ENCODE results near the gene CTDSP1. TPM values are rescaled to one million over a fixed set of nuclear protein-coding genes. Genes with fewer than 3 reads are reported as not detected.
A peak's percentile ranks its signal among the peaks of the same experiment; 100 is the strongest.

The CTDSP1 gene
- total and polyA plus RNA-seq, 2 donors (not counting 1 experiment from before 2014, with no cell fraction given): 99.8 to 207 TPM

DNA sequence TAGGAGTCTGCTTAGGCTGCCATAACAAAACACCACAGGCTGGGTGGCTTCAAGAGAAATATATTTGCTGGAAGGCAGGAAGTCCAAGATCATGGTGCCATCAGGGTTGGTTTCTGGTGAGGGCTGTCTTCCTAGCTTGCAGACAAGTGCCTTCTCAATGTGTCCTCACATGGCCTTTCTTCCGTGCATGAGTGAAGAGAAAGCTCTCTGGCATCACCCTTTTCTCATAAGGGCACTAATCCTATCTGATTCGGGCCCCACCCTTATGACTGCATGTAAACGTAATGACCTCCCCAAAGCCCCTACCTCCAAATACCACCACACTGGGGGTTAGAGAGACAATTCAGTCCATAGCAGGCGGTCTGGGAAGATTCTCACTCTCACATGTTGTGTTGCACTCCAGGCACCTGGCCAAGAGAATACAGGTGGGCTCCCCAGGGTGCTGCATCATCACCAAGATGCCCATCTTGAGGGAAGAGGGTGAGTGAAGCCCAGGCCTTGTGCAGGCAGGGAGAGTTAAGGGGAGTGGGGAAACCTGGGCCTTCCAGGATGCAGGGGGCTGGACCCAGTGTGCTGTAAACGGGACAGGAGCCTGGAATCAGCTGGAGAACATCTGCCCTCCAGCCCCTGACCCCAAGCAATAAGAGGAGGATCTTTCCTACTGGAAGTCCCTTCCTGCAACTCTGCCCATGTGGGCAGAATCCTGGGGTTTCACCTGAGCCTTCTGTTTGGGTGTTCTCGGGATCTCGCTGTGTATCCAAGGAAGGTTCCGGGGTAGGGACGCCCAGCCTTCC, 32.9 kb upstream of the CTDSP1 start:
- Mint-ChIP-seq H3K27ac (peak overlapping the region; percentile 87), H3K4me3 (peak overlapping the region; percentile 88), H3K9me3 (ENCODE audit: insufficient read depth) (no peaks in the 10 kb centered on the region), H3K27me3 (no peaks in the 10 kb centered on the region), H3K4me1 (peaks cover 28% of the 10 kb centered on the region)
- peaks cover 19 to 41% of the 10 kb centered on the region in 2 donors for H3K4me1 ChIP-seq (ENCODE audit: control insufficient read depth in 2 of 2, insufficient read depth in 2 of 2, low read length in 2 of 2)
- peak overlapping the region; percentile 91 for H3K4me2 ChIP-seq (replicated peaks; ENCODE audit: low read depth, low read length, poor library complexity, severe bottlenecking)
- TF ChIP-seq EZH2 (IDR thresholded peaks at IDR 0.05; ENCODE audit: borderline replicate concordance, insufficient read depth, low read depth, low read length, poor library complexity, severe bottlenecking): no peak
- TF ChIP-seq CTCF (IDR thresholded peaks at IDR 0.05): no peak
- ChIA-PET CTCF (interaction anchor here (0.5 to 4.1 kb wide), 7 partner anchors 10 to 94 kb away, joined by 3 to 23 read pairs (median 3); partner anchors contain the start of gene CATIP), POLR2A (interaction anchor here (1.4 kb wide), 1 partner anchor 109 kb away, joined by 4 read pairs; no protein-coding TSS in a partner anchor)
- H3K9me3 ChIP-seq (ENCODE audit: control extremely low read depth in 1 of 3, control insufficient read depth in 2 of 3, insufficient read depth in 1 of 3, low read length in 2 of 3): peaks cover 0 to 10% (median 2%) of the 10 kb centered on the region in 3 donors
- H3K79me2 ChIP-seq (ENCODE audit: control insufficient read depth, insufficient read depth, low read length): no peaks in the 10 kb centered on the region
- H4K20me1 ChIP-seq (ENCODE audit: control insufficient read depth, insufficient read depth, low read length, poor library complexity, severe bottlenecking): no peaks in the 10 kb centered on the region
- no peaks in the 10 kb centered on the region for H3K36me3 ChIP-seq (replicated peaks in 1 of 2; ENCODE audit: control extremely low read depth in 1 of 2, control insufficient read depth in 1 of 2, extremely low read depth in 1 of 2, insufficient read depth in 2 of 2, low read length in 1 of 2)
- DNase-seq (no peak), ATAC-seq (ENCODE audit: low read depth) (no peak)
- intact Hi-C loops (cut with micrococcal nuclease): loop anchor here (2.0 kb wide), 1 partner anchor 30 kb away; no protein-coding TSS in a partner anchor
- 93% methylated on average over 6 of the region's 9 CpGs for WGBS (ENCODE audit: insufficient coverage)
- H2AFZ ChIP-seq (ENCODE audit: insufficient read depth, low read depth, low read length, poor library complexity, severe bottlenecking): peak overlapping the region; percentile 96
- peak overlapping the region; percentile 70 to 75 for H3K27ac ChIP-seq (ENCODE audit: low read length in 2 of 2)
- H3K9ac ChIP-seq (ENCODE audit: low read length): peak overlapping the region; percentile 84
- H3K27me3 ChIP-seq (replicated peaks in 1 of 4; ENCODE audit: control extremely low read depth in 1 of 4, control insufficient read depth in 3 of 4, insufficient read depth in 4 of 4, low read length in 3 of 4): no peaks in the 10 kb centered on the region
- H3K4me3 ChIP-seq (ENCODE audit: control extremely low read depth in 1 of 5, extremely low read depth in 1 of 5, insufficient read depth in 1 of 5, low read depth in 2 of 5, low read length in 4 of 5): peak overlapping the region; percentile 58 to 83 (median 67)

All from B cell (primary cell).